AG20443 (cell line): ENCODE data around the gene INPP5D.
A peak's percentile ranks its signal among the peaks of the same experiment; 100 is the strongest.

ENCODE experiments used
- DNase-seq: peaks from one replicate; pipeline ENCODE4 v3.0.0; 2012; ENCODE audit warnings: low spot score, mixed read lengths

Gene INPP5D

GRCh38 chr2:233235977-233236376, 175.8 kb downstream of the INPP5D start:
- no peak for DNase-seq

GRCh38 chr2:233236820-233237589, 176.9 kb downstream of the INPP5D start:
- no peak for DNase-seq

- DNase-seq: no peak
These were observed 180.8 kb downstream of the INPP5D start for GRCh38 chr2:233240897-233241296.

- no peak for DNase-seq
These were observed 181.7 kb downstream of the INPP5D start for GRCh38 chr2:233241803-233242202.

- DNase-seq: no peak
These were observed 182.2 kb downstream of the INPP5D start for GRCh38 chr2:233242231-233242927.

GRCh38 chr2:233243348-233243747, 183.2 kb downstream of the INPP5D start:
- DNase-seq: no peak

- DNase-seq: no peak
These were observed 184.7 kb downstream of the INPP5D start for GRCh38 chr2:233244818-233245217.

GRCh38 chr2:233245406-233245805, 185.3 kb downstream of the INPP5D start:
- no peak for DNase-seq

GRCh38 chr2:233247116-233247515, 187.0 kb downstream of the INPP5D start:
- no peak for DNase-seq

GRCh38 chr2:233247744-233248143, 187.6 kb downstream of the INPP5D start:
- DNase-seq: no peak

- DNase-seq: no peak
These were observed 188.9 kb downstream of the INPP5D start for GRCh38 chr2:233248999-233249398.

- DNase-seq: no peak
These were observed 190.4 kb downstream of the INPP5D start for GRCh38 chr2:233250568-233250967.

GRCh38 chr2:233250985-233251305, 190.8 kb downstream of the INPP5D start:
- no peak for DNase-seq

- peak; percentile 100 for DNase-seq
These were observed 191.4 kb downstream of the INPP5D start, which contains the start of gene ATG16L1 for GRCh38 chr2:233251306-233252116. Gene ATG16L1 (plus strand): TSS chr2:233251673. CDS start chr2:233251828, 155 bp downstream.

- DNase-seq: no peak
These were observed 192.1 kb downstream of the INPP5D start for GRCh38 chr2:233252227-233252626.

- no peak for DNase-seq
These were observed 195.0 kb downstream of the INPP5D start for GRCh38 chr2:233255151-233255550.

- DNase-seq: no peak
These were observed 195.9 kb downstream of the INPP5D start for GRCh38 chr2:233256048-233256447.
